Hematopoietic multipotent progenitor cell treated with erythropoietin and hydrocortisone succinate and interleukin-3 and kit ligand, for 6 days (in vitro differentiated cells): ENCODE results near the gene PRKAR2B.

Experiments
- DNase-seq: peaks from one replicate; pipeline ENCODE4 v3.0.0-alpha.2; 2015

PRKAR2B gene

GRCh38 chr7:107044347-107045194 lies at the start of gene PRKAR2B:
Gene PRKAR2B (plus strand): TSS chr7:107044705. CDS start chr7:107044908, 203 bp downstream.
- peak; percentile 90 for DNase-seq

GRCh38 chr7:106994833-106995232 lies 49.7 kb upstream of the PRKAR2B start:
- DNase-seq = no peak

GRCh38 chr7:106997487-106998271 lies 46.8 kb upstream of the PRKAR2B start:
- DNase-seq = no peak

GRCh38 chr7:106999023-106999422 lies 45.5 kb upstream of the PRKAR2B start:
- no peak for DNase-seq

DNA sequence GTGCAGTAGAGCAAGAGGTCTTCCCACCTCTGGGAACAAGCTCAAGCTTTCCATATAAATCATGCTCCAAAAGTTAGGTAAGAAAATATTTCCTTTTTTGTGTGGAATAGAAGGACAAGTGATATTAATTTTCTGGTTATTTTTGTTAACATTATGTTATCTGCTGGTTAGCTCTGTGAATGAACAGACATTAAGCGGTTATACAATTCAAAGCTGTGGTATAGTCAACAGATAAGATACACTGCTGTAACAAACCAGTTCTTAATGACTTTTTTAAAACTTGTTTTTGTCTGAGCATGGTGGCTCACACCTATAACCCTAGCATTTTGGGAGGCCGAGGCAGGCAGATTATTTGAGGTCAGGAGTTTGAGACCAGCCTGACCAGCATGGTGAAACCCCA lies 43.0 kb upstream of the PRKAR2B start:
- peak; percentile 78 for DNase-seq

GRCh38 chr7:107002126-107002525 lies 42.4 kb upstream of the PRKAR2B start:
- DNase-seq = no peak

- peak; percentile 57 for DNase-seq
Measured at GRCh38 chr7:107002529-107002998, 41.9 kb upstream of the PRKAR2B start.

DNA sequence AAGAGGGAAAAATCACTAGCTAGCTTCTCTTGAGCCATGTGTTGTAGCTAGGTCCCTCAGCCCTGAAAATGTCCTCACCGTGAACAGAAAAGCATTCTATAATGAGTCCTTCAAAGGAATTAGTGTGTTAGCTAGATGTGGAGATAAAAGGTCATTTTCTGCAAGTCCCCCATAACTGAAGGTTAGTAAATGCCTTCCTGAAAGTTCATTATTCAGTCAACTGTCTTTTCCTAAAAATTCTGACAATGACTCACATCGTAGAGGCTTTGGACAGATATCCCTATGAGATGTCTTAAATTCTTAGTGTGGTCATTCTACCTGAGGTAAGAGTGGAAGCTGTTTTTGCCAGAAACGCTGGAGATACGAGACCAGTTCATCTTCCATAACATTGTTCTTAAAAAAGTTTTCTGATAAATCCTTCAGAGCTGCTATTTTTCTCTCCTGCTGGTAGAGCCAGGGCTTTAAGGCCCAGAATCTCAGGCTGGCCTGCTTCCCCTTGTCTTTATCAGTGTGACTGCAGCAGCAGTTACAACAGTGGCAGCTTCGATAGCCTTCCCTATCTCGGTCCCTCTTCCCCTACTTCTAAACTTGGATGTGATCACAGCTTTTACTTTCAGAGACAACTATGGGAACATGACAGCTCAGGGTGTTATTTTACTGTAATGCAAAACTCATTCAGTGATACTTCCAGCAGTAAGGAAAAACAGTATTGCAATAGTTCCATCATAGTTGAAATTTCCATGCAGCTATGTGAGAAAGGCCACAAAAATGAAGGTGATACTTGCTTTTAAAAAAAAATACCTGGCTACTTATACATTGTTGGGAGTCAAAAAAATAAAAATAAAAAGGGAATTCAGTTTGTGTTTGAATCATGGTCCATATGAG lies 37.3 kb upstream of the PRKAR2B start:
- DNase-seq = peak; percentile 97

DNA sequence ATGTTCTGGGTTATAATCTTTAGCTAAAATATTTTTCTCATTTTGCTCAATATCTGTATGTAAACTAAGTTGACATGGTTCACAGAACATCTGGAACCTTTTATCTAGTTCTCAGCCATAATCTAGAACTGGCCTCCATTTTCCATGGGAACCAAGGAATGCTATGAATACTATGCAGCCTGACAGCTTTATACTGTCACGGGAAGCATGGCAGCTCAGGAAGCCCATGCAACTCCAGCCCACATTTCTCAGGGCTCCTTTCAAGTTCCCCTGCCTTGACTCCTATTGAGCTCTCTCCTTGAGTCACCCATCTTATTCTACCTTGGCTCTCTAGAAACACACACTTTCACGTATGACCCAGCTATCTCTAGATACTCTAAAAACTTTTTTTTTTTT lies 36.6 kb upstream of the PRKAR2B start:
- DNase-seq = no peak

DNA sequence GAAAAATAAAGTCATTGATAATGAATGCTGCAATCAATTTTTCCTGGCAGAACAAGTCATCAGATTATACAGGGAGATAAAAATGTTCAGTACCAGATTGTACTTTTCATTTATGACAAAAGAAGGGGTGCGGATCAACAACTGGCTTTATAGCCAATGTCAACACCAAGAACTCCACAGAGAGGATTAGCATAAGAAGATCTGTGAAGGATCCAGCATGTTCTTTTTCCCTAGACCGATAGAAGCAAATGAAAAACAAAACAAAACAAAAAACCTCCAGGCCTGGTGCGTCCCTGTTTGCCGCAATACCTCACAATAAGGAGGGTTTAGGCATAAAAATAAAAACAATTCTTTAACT lies 34.7 kb upstream of the PRKAR2B start:
- no peak for DNase-seq

DNA sequence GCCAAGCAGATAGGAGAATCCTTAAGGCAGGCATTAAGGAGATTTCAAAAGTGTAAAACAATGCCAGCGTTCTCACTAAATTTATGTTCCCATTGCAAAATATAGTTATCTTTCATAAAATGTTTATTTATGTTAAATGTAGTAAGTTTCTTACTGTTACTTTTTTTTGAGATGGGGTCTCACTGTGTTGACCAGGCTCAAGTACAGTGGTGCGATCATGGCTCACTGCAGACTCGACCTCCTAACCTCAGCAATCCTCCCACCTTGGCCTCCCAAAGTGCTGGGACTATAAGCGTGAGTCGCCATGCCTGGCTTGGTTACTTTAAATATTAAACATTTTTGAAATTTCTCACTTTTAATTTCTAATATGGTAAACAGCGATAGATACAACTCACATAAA lies 31.8 kb upstream of the PRKAR2B start:
- DNase-seq = no peak

GRCh38 chr7:107014387-107015023 lies 30.0 kb upstream of the PRKAR2B start:
- DNase-seq = peak; percentile 70

DNA sequence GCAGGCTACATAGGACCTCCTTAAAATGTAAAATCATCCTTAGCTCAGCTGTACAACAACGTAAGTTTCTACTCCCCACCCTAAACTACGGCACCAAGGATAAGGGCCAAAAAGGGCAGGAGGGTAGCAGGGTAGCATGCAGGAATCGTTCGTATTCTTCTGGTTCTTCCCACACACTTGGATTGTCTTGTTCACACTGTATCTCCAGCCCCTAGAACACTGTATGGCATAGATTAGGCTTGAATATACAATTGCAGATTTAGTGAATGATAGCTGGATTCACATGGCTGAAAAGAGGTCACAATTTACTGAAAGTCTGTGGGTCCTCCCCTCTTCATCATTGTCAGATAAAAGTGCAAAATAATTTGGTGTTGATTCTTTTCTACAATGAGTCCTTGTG lies 28.2 kb upstream of the PRKAR2B start:
- DNase-seq = peak; percentile 71

DNA sequence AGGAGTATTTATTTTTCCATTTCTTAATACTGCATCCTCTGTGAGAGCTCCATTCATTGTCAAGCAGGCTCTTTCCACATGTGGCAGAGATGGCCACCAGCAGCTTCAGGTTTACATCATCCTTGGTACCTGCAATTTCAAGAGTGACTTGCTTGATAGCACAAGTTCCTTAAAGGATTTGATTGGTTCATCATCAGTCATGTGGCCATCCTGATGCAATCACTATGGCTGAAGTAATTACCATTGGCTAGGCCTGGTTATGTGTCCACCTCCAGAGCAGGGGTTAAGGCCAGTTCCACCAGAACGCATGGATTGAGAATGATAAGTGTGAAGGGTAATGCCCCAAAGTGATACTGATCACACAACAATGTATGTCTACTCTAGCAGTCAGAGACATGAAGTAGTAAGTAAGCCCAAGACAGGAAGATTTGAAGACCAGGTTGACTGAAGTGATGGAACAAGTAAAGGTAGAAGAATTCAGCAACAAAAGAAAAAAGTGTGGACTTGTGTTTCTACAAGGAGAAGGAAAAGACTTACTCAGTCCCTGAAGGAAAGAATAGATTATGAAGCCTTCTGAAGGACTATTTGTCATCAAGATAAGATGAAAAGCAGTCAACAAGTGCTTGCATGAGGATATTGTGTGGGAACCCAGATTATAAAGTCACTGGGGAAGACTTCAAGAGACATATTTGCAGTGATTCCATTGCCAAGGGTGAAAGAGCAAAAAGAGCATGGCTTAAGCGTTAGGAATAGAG lies 26.4 kb upstream of the PRKAR2B start:
- no peak for DNase-seq

- DNase-seq = no peak
Measured at GRCh38 chr7:107020400-107020799, 24.1 kb upstream of the PRKAR2B start.

- DNase-seq = no peak
Measured at GRCh38 chr7:107021600-107021999, 22.9 kb upstream of the PRKAR2B start.

- DNase-seq = peak; percentile 59
Measured at GRCh38 chr7:107023522-107024151, 20.9 kb upstream of the PRKAR2B start.

DNA sequence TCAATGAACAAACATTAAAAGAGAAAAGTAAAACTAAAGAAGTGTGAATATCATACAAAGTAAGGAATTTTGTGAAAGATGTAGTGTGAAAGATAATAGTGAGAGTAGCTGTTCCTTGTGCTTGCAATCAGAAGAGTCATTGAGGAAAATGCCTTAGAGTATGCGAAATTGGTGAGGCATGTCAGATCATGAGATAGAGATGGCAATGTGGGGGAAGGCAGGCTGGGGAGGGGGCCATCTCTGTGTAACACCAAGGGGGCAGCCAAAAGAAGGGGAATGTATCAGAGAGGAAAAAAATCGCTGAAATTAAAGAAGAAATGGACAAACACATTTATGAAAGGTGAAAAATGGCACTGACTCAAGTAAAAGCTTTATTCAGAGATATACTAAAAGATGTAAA lies 19.6 kb upstream of the PRKAR2B start:
- no peak for DNase-seq

DNA sequence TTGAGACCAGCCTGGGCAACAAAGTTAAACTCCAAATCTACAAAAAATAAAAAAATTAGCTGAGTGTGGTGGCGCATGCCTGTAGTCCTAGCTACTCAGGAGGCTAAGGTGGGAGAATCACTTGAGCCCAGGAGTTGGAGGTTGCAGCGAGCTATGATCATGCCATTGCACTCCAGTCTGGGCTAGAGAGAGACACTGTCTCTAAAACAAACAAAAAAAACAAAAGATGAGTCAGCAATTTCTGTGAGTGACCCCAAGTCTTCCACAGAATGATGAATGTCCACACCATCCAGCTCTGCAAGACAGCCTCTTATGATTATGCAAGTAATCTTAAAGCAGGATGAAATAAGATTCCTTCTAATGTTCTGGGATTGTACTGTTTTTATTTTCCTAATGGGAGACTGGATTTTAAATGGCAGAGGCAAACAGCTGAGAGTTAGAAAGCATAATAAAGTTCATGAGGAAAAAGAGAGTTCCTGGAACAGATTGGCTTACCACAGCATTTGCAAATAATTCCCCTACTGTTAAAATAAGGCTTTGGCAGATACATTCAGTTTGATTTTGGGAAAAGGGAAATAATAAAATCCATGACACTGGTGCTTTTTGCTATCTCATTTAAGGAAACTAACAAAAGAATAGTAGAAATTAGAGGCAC lies 18.9 kb upstream of the PRKAR2B start:
- peak; percentile 71 for DNase-seq

DNA sequence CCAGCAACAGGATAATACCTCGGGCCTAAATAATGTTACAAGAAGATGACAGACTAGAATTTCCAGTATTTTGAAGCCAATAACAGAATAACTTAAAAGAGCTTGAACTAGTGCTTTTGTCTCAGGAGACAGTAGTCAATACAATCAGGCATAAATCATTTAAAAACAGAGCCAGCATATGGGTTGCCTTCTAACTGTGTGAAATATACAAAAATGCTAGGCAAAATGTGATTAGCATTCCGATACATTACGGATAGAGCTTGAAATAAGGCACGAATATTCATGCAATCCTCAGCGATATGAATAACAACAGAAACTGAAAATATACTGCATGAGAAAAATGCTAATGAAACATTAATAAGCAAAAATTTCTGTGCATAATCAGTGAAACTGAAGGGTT lies 18.3 kb upstream of the PRKAR2B start:
- DNase-seq = no peak

GRCh38 chr7:107027208-107027607 lies 17.3 kb upstream of the PRKAR2B start:
- no peak for DNase-seq
